ENCODE measurements around the gene TMEM63C.

Gene TMEM63C

DNA sequence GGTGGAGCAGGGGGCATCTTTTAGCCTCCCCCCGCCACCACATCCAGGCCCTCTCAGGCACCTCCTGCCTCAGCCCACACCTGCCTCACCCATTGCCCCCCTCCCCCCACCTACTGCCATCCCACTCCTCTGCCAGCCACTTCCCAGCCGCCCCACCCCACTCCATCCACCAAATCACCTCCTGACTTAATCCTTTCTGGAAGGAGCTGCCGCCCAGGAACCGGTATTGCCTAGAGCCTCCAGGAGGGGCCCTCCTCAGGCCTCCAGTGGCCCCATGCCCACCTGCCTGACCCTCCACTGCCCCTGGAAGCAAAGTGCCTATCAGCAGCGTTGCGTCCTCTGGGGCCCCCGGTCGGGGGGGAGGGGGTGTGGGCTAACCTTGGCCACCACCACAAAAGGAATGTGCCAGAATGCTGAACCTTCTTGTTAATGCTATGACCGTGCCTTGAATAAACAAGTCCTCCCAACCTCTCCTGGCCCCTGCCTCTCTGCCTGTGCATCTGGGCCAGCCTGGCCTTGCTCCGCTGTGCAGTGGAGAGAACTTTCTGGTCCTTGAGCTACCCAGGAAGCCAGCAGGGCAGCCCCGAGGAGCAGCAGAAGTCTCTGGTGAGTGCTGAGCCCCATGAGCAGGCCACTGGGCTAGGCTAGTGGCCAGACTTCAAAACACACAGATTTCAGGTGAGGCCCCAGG lies 77.6 kb downstream of the TMEM63C start:
- ATAC-seq = no peak
- no peak for DNase-seq

DNA sequence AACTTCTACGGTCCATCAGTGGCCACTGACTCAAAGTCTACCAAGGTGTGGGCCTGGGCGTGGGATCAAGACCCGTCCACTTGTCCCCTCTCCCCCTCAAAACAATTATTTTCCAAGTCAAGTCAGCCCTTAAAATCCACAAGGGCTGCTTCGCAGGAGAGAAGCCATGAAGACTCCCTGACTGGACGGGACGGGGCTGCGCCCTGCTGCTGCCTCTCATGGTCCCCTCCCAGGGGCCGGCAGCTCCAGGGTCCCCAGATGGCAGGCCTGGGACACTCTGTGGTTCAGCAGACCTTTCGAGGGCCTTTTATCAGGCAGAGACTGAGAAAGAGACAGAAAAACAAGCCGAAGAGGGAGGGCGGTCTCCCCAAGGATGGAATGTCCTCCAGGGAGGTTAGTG lies 78.6 kb downstream of the TMEM63C start:
- DNase-seq = no peak
- no peak for ATAC-seq

DNA sequence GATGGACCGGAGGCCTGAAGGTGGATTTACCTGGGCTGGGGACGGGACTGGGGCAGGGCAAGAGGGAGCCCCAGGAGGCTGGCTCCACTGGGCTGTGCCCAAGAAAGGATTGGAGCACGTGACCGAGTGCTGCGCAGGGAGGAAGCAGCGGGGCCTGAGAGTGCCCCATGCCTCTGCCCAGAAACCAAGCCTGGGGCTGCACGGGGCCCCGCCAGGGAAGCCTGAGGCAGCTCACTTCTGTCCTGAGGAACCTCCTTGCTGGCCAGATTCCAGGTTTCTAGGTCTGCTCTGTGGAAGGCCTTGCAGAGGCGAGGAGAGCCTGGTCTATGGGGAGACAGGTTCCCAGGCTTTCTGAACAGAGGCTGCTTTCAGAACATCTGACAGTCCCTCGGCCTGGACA lies 79.0 kb downstream of the TMEM63C start:
- ATAC-seq (no peak), DNase-seq (no peak)

DNA sequence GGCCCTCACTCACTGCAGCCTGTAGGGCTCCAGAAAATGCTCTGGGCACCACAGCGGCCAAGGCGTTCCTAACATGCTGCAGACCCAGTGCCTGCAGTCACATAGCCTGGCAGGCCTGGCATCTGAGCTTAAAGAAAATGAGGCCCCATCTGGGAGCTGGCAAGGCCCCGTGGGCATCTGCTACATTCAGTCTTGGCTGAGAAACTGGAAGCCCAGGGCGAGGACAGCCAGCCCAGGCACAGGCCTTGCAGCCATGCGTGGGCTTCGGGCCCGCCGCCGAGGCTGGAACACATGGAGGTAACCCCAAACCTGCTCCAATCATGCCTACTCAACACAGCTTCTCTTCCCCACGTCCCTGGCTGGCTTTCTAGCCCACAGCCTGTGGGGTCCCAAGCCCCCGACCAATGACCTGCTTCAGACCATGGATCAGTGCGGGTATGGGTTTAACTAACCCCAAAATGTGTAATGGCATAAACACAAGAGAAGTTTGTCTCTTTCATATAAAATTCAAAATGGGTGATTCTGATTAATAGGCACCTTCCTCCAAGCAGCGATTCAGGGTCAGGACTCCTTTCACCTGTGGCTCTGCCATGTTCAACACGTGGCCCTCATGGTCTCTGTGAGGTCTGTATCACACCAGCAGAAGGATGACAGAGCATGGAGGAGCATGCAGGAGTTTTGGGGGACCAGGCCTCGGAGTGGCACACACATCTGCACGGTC lies 83.0 kb downstream of the TMEM63C start:
- no peak for ATAC-seq
- no peak for DNase-seq

DNA sequence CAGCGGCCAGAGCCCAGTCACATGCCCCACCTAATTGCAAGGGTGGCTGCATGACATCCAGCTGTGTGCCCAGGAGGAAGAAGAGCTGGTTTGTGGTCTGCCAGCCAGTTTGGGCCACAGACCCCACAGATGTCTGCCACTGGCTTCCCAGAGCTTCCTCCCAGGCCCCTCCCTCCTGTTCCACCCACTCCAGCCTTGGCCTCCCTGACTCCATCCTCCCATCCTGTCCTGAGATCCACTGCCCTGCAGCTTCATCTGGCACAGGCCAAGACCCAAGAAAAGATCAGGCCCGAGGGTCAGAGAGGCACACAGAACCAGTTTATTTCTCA lies 83.6 kb downstream of the TMEM63C start:
- ATAC-seq (no peak), DNase-seq (no peak)

DNA sequence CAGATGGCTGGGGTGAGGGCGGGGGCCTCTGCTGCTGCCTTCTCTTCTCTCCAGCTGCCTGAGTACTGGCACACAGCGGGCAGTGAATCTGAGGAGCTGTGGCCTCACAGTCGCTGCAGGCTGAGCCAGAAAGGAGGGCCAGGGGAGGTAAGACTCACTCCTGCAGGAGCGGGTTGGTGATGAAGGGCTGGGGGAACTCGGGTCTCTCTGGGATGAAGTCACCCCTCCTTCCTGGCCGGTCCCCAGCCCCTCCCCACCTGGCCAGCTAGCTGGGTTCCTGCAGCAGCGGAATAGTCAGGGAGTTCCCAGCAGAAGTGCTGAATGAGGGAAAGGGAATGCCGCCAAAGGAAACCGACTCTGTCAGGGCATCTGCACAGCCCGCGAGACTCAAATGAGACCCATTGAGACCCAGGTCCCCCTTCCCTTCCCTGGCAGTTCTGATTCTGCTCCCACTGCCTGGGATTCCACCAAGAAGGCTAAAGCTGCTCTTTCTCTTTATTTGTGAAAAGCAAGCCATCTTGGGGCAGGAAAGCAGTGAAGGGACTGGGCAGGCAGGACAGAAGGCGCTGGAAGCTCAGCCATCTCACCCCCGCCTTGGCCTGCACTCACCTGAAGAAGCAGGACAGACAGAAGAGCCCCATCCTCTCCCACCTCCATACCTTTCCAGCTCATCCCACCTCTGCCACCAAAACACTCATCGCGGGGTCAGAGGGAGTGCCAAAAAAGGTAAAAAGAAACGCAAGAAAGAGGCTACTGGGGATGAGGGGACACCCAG lies 84.2 kb downstream of the TMEM63C start:
- no peak for ATAC-seq
- DNase-seq = no peak

DNA sequence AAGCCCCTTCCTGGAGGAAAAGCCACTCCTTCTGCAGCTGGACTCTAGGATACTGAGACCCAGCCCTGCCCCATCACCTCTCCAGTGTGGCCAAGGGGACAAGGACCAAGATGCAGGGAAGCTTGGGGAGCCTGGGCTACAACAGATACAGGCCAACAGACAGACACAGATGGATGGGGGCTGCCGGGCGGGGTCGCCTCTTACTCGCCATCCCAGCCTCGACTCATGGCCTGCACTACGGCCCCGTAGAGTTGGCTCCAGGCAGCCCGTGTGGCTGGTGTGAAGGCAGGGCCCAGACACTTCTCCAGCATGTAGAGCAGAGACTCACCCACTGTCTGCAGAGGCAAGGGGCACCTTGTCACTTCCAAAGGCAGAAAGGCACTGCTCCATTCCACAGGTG lies 84.7 kb downstream of the TMEM63C start:
- ATAC-seq (no peak), DNase-seq (no peak)

DNA sequence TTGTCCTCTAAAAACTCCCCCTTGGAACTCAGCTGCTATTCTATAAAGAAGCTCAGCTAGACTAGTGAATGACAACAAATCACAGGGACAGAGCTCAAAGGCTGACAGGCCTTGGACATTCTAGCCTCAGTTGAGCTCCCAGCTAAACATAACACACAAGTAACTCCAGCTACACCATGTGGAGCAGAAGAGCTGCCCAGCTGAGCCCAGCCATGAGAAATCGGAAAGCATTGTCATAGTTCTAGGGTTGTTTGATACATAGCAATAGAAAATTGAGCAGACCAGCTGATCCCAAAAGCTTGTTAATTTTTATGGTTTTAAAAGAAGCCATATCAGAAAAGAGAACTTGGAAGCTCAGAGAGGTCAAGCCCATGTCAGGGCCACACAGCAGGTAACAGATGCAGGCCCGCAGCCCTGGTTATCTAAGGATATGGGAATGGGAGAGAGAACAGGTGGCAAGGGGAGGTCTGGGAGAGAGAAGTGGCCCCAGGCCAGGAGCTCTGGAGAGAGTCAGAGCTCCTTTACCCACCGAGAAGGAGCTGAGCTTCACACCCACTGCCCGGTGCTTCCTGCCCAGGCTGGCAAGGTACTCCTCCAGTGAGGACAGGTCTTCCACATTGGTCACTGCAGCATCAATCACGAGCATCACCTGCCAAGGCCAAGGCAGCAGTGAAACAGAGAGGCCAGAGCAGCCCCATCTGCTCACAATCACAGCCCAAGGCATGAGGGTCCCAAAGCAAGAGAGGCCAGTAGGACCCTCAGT lies 86.5 kb downstream of the TMEM63C start:
- ATAC-seq = no peak
- DNase-seq = no peak

DNA sequence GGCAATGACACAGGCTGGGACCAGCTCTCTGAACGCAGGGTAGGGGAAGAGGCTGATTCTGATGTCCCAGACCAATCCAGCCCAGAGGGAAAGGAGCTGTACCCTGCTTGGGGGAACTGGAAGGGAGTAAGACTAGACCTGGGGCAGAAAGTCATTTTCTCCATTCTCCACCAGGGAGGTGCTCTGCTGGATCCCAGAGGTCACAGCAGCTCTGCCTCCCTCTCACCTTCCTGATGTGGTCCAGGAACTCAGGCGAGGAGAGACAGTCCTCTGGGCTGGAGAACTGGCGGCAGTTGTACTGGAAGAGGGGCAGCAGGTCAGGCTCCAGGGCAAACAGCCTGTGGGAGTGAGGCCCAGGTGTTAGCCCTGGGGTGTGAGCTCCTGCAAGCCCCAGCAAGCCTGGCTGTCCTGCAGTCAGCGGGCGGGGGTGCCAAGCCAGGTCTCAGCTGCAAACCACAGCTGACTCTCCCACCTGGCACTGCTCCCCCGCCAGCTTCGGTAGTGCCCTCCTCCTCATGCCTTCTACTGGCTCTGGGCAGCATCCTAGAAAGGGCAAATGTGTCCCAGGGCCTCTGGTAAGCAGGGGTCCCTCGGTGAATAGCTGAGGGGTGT lies 87.5 kb downstream of the TMEM63C start:
- DNase-seq (no peak), ATAC-seq (no peak)

DNA sequence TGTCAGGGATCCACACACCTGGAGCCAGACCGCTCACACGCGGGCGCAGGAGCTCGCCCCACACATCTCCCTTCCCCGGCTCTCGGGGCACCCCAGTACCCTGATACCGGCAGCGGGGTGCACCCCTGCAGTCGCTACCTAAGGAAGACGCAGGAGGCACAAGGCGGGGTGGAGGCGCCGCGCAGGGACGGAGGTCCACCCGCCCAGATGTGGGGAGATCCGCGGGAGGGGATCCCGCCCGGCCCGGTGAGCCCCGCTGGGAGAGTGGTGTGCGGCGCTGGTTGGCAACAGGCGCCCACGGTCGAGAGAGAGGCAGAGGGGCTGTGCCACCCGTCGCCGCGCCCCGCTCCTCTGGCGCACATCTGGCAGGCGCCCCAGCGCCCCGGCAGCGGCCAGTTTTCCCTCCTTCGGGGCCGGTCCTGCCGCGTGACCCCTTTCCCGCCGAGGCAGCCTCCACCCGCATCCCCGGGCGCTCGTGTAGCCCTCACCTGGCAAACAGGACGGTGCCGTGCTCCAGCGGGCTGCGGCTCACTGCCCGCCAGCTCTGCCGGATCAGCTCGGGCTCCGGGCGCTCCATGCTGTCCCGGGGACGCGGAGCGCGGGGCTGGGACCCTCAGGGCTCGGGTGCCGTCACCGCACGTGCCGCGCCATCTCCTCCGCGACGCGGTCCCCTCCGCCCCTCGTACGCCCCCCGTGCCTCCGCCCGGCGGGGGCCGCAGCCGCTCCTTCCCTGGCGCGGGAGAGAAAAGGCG lies 88.9 kb downstream of the TMEM63C start:
- ATAC-seq = no peak
- DNase-seq = no peak

DNA sequence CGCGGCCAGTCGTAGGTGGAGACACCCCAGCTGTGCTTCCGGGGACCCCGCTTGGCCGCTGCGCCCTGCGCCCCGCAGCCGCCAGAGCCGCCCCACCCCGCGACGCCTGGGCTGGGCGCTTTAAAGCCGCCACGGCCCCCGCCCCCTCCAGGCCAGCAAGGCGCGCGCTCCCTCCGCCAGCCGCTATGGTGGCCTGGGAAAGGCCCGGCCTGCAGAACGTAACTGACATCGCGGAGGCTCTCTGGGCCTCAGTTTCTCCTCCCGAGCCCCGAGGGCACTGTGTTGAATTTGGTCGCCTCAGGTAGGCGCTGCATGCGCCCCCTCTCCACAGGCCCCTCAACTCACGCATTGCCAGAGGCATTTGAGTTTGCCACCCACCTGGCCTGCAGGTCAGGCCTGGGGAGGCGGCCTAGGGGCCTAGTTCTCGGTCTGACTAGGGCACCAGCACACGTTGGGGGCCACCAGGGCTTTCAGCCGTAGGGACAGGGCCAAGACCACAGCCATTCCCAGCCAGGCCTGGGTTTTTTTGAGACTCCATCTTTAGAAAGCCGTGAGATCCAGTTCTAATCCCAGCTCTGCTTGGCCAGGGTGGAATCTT lies 89.6 kb downstream of the TMEM63C start, which contains the start of gene NGB:
TSS of gene NGB (minus strand) at position 94 of the 598 bp plus-strand sequence. CDS start 269 bp downstream, outside the sequence.
- ATAC-seq (no peak), DNase-seq (no peak)

DNA sequence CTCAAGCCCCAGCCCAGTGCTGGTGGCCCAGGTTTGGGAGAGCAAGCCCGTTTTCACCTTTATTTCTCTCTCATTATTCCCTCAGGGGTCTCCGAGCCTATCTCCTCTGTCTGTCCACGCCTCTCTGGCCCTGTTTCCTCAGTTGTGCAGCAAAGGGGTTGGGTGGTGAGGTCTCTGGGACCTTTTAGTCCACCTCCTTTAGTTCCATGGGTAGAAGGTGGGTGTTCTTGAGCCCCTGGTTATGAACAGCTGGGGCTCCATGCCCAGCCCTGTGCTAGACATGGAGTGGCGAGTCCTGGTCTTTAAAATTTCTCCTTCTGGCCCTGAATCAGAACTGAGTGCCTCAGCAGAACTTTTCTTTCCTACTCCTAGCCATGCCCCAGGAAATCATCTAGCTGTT lies 90.7 kb downstream of the TMEM63C start:
- no peak for ATAC-seq

DNA sequence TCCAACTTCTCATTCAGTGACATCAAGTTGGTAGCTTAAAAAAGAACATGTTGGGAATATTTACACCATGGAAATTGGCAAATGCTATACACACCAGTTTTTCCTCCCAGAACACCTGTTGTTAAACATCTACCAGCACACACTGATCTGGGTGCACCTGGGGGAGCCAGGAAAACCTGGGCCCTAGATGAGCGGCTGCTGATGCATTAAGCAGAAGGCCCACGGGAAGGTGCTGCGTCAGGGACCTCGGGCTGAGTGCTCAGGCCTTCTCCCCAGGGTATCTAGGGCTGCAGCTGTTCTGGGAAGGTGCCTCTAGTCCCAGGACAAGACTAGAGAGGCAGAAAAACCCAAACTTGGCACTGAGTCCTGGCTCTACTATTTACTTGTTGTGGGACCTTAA lies 92.2 kb downstream of the TMEM63C start:
- ATAC-seq (no peak), DNase-seq (no peak)

More for the DNA sequence above, 90.7 kb downstream of the TMEM63C start:
- no peak for DNase-seq

DNA sequence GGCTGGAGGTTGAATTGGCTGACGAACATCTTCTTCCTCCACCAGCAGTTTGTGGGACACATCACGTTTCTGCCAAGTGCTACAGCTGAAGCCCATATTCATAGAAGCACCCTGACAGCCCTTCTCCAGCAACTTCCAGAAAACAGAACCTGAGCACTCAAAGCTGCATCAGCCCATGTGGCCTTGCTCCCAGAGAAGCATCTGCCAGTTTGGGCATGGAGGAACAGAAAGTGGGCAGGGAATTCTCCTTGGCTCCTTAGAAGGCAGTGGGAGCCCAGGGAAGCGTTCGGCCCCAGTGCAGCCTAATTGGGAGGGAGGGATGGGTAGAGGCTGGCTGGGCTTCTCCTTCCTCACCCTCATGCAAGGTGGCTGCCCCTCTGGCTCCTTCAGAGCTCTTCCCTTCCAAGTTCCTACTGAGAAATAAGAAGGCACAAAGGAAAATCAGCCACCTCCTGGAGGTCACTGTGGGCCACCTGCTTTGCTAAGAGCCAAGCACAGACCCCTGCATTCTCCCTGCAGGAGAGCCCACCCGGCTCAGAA lies 93.5 kb downstream of the TMEM63C start:
- ATAC-seq (no peak), DNase-seq (no peak)

DNA sequence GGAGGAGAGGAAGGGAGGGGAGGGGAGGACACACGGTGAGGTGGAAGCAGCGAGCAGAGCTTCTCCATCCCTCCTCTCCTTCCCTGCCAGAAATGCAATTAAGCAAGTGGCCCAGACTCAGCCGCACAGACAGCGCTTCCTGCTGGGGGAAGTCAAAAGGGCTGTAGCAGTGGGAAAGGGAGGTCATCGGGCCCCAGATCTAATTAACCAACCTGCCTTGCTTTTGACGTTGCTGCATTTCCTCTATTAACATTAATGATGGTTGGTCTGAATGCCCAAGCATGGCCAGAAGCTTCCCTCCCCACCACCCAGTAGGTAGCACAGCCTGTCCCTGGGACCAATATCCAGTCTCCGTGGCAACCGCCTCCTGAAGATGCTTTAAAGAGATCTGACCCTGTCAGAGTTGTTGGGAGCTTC lies 94.0 kb downstream of the TMEM63C start:
- no peak for DNase-seq
- no peak for ATAC-seq

DNA sequence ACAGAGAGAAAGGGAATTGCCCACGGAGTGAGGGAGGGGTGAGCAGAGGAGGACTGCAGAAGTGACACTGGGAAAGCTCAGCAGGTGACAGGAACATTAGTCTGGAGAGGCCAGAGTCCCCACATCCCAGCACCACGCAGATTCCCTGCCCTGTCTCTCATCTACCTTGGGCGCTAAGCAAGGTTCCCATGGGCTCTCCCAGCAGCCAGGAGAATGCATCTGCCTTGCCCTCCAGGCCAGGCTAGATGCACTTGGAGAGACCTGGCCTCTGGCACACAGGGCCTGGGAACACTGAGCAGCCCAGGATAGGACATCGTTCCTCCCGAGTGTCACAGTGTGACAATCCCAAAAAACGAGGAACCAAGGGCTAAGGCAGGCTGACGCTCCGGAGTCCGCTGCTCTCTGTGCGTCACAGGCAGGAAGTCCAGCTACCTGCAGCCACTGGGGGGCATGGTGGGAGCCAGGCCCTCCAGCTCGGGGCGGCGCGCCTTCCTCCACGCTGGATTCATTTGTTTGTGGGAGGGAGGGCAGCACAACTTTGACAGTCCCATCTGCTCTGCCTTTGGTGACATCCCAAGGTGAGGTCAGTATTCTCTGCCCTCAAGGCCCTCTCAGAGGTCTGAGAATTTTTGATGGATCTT lies 94.8 kb downstream of the TMEM63C start:
- ATAC-seq = no peak
- no peak for DNase-seq

DNA sequence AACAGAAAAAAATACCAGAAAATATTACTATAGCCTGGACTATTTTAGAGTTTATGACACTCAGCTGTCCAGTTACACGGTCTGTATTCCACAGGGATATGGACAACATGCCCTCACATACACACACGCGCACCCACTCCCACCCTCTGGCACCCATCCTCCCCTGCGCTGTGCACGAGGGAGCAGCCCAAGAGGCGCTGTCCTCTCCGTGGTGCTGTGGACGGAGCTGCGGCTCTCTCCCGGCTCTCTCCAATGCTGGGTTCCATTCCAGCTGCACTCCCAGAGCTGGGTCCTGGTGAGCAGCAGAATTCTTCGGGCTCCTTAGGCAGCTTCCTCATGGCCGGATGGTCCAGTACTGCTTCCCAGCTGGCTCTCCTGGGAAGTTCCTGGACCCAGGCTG lies 95.4 kb downstream of the TMEM63C start:
- DNase-seq (no peak), ATAC-seq (no peak)

DNA sequence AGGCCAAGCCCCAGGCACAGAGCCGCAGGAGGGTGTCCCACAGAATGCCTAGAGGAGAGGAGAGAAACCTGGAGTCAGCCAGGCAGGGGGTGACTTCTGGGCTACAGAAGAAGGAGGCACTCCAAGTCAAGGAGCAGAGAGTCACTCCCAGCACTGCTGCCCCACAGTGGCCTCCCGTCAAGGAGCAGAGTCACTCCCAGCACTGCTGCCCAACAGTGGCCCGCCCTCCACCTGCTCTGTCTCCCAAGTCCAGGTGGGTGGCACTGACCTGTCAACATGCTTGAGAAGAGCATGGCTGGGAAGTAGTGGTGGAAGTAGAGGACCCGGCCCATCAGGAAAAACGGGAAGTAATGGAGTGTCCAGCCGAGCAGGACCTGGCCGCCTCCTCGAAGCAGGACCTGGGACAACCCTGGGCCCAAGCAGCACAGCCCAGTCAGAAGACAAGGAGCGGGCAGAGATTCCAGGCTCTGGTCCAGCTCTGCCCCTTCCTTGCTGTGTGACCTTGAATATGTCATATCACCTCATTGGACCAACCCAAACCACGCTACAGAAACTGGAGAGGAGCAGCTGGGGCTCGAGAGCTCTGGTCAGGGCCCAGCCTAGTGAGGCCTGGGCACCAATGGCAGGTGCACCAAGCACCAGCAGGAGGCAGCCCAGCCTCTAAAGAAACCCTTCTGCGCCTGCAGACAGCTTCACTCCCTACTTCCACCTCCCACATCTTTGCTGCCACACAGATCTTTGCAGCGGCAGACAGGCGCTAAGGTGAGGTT lies 97.0 kb downstream of the TMEM63C start:
- DNase-seq (no peak), ATAC-seq (no peak)

DNA sequence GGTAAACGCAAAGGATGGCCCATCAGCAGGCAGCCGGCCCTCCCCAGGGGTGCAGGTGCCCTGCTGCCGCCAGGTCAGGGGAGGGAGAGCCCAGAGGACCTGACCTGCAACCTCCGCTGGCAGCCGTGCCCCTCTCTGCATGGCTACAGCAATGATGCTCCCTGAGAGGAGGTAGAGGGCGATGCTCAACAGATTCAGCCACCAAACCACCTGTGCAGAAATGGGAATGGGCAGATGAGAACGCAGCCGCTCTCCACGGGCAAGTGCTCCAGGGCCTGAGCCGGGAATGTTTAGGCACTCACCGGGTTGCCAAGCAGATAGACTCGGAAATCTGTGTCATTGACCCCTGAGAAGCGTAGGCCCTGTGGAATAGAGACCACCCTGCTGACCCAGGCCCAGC lies 98.1 kb downstream of the TMEM63C start:
- no peak for DNase-seq
- no peak for ATAC-seq
